Keratinocyte (primary cell): ENCODE results near the gene TENM3. TPM values are rescaled to one million over a fixed set of nuclear protein-coding genes. Genes with fewer than 3 reads are reported as not detected.

Source experiments
- DNase-seq: peaks from one replicate; pipeline ENCODE4 v3.0.0-alpha.2; 2011; ENCODE audit warnings: low read depth, missing footprints, low spot score
- FAIRE-seq: peaks from 2 replicates; lab custom pipeline; 2011; peaks lifted over from hg19 to GRCh38; lab: Jason Lieb, UNC
- H2AFZ ChIP-seq: 2 replicates; pipeline ENCODE4 v1.6.0; 2012; ENCODE audit warnings: low read length, control low read depth, inconsistent platforms; ENCODE audit not compliant: control insufficient read depth
- H3K27ac ChIP-seq: 2 replicates; pipeline ENCODE4 v1.5.1; 2011; ENCODE audit warnings: low read length; ENCODE audit not compliant: control insufficient read depth, insufficient read depth
- H3K27me3 ChIP-seq: 3 replicates; pipeline ENCODE4 v1.6.0; 2011; ENCODE audit warnings: low read length; ENCODE audit not compliant: control insufficient read depth, insufficient read depth; ENCODE audit errors: extremely low read depth
- H3K36me3 ChIP-seq, 2 experiments: 2 replicates in 1 of 2; 3 replicates in 1 of 2; pipeline ENCODE4 v1.5.1; 2011; ENCODE audit warnings: low read length in 2 of 2, mild to moderate bottlenecking in 1 of 2; ENCODE audit not compliant: control insufficient read depth in 2 of 2, insufficient read depth in 2 of 2; ENCODE audit errors: extremely low read depth in 1 of 2
- H3K4me1 ChIP-seq: 3 replicates; pipeline ENCODE4 v1.5.1; 2011; ENCODE audit warnings: low read length; ENCODE audit not compliant: control insufficient read depth, insufficient read depth; ENCODE audit errors: extremely low read depth
- H3K4me2 ChIP-seq: 3 replicates; pipeline ENCODE4 v1.6.0; 2011; ENCODE audit warnings: low read depth, low read length; ENCODE audit not compliant: control insufficient read depth, insufficient read depth; ENCODE audit errors: extremely low read depth
- H3K4me3 ChIP-seq, 3 experiments: fragments of 200-600 bp in 1 of 3; sonication (generic) in 1 of 3; 2 replicates in 2 of 3; 3 replicates in 1 of 3; pipeline ENCODE4 v1.5.1; 2011 to 2016; ENCODE audit warnings: low read length in 3 of 3, mild to moderate bottlenecking in 3 of 3, control low read depth in 2 of 3, inconsistent platforms in 1 of 3, low read depth in 1 of 3, mixed read lengths in 1 of 3, mixed run types in 1 of 3, moderate library complexity in 1 of 3; ENCODE audit not compliant: control insufficient read depth in 2 of 3, insufficient read depth in 2 of 3; ENCODE audit errors: extremely low read depth in 1 of 3
- H3K79me2 ChIP-seq: 2 replicates; pipeline ENCODE4 v1.6.0; 2012; ENCODE audit warnings: low read length; ENCODE audit not compliant: control insufficient read depth, insufficient read depth
- H3K9ac ChIP-seq: 3 replicates; pipeline ENCODE4 v1.6.0; 2011; ENCODE audit warnings: low read length; ENCODE audit not compliant: control insufficient read depth, insufficient read depth; ENCODE audit errors: extremely low read depth
- H3K9me1 ChIP-seq: 3 replicates; pipeline ENCODE4 v1.6.0; 2011; ENCODE audit warnings: low read length; ENCODE audit not compliant: control insufficient read depth, insufficient read depth; ENCODE audit errors: extremely low read depth
- H3K9me3 ChIP-seq: 2 replicates; pipeline ENCODE4 v1.5.1; 2012; ENCODE audit warnings: low read depth, low read length; ENCODE audit not compliant: control insufficient read depth
- H4K20me1 ChIP-seq: 3 replicates; pipeline ENCODE4 v1.6.0; 2011; ENCODE audit warnings: low read length; ENCODE audit not compliant: control insufficient read depth, insufficient read depth; ENCODE audit errors: extremely low read depth
- EZH2 ChIP-seq: IDR thresholded peaks from one replicate; pipeline ENCODE4 v1.6.1; 2012; ENCODE audit warnings: inconsistent platforms, mild to moderate bottlenecking, low read length, moderate library complexity
- dilution Hi-C: fragments of 300-500 bp; cut with MboI; formaldehyde crosslinking; loops from one replicate; pipeline ENCODE4 v1.7.0; 2020; ENCODE audit warnings: low sequenced_read_pairs; ENCODE audit not compliant: extremely low pct_ligation_motif_present
- polyA plus RNA-seq, 5 experiments: library from polyadenylated mRNA; depleted of rRNA in 3 of 5; stranded (reverse) in 3 of 5; stranded (forward) in 1 of 5; unstranded in 1 of 5; fragments of >200 nt; gene quantifications; 1 replicate in 1 of 5; 2 replicates in 3 of 5; 3 replicates in 1 of 5; pipeline versions ENCODE4 v1.2.1 to v1.2.3, GENCODE V29; 2011 to 2012; ENCODE audit warnings: missing spikeins in 2 of 5, low read depth in 1 of 5, low replicate concordance in 1 of 5
- TF ChIP-seq, protein P1 (sequence below), 3 experiments: IDR thresholded peaks in 1 of 3; conservative IDR thresholded peaks in 1 of 3; optimal IDR thresholded peaks in 1 of 3; 2 replicates in 2 of 3; 3 replicates in 1 of 3; pipeline versions ENCODE3 to v1.5.1; 2011; ENCODE audit warnings: low read length in 3 of 3, mild to moderate bottlenecking in 3 of 3, moderate library complexity in 2 of 3, control low read depth in 1 of 3, inconsistent platforms in 1 of 3; ENCODE audit not compliant: insufficient read depth in 2 of 3; ENCODE audit errors: extremely low read depth in 1 of 3

TENM3 gene
- polyA plus RNA-seq, 1 donor (not counting 4 experiments of a cell fraction or from before 2014, with no cell fraction given) = 17.0 TPM

- Histone ChIP-seq H3K27ac (no peak overlapping the region), H3K9me1 (no peaks in the 10 kb centered on the region), H4K20me1 (no peaks in the 10 kb centered on the region), H3K79me2 (no peaks in the 10 kb centered on the region), H3K27me3 (no peaks in the 10 kb centered on the region), H3K9me3 (no peaks in the 10 kb centered on the region), H3K36me3 (no peaks in the 10 kb centered on the region), H3K4me1 (no peaks in the 10 kb centered on the region), H3K4me3 (no peak overlapping the region), H3K9ac (no peak overlapping the region), H2AFZ (no peak overlapping the region), H3K4me2 (no peak overlapping the region)
- FAIRE-seq (no peak), DNase-seq (no peak)
- dilution Hi-C loops = no loop called here
- no peak for TF ChIP-seq EZH2
- TF ChIP-seq, protein P1, sequence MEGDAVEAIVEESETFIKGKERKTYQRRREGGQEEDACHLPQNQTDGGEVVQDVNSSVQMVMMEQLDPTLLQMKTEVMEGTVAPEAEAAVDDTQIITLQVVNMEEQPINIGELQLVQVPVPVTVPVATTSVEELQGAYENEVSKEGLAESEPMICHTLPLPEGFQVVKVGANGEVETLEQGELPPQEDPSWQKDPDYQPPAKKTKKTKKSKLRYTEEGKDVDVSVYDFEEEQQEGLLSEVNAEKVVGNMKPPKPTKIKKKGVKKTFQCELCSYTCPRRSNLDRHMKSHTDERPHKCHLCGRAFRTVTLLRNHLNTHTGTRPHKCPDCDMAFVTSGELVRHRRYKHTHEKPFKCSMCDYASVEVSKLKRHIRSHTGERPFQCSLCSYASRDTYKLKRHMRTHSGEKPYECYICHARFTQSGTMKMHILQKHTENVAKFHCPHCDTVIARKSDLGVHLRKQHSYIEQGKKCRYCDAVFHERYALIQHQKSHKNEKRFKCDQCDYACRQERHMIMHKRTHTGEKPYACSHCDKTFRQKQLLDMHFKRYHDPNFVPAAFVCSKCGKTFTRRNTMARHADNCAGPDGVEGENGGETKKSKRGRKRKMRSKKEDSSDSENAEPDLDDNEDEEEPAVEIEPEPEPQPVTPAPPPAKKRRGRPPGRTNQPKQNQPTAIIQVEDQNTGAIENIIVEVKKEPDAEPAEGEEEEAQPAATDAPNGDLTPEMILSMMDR (optimal IDR thresholded peaks at IDR 0.05 in 1 of 3, IDR thresholded peaks at IDR 0.05 in 1 of 3, conservative IDR thresholded peaks at IDR 0.05 in 1 of 3; ENCODE audit: extremely low read depth in 1 of 3, insufficient read depth in 2 of 3, low read length in 3 of 3) = no peak
These were observed 419.3 kb downstream of the TENM3 start for GRCh38 chr4:182662551-182662950.

DNA sequence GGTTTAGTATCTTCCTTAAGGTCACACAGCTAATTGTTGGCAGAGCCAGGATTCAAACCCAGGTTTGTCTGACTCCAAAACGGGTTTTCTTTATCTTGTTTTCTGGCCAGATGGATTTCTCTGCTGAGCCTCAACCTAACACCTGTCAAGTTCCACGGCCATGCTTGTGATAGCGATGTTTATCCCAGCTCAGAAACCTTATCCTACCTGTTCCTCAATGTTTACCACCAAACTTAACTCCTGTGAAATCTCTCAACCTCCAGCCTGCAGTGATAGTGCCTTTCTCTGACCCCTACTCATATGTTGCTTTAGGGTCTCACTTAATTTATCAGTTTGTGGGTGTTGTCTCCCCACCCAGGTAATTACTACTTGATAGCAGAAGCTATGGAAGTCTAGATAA is 428.0 kb downstream of the TENM3 start:
- H3K79me2 ChIP-seq = no peaks in the 10 kb centered on the region
- TF ChIP-seq EZH2 = no peak
- TF ChIP-seq, protein P1 (optimal IDR thresholded peaks at IDR 0.05 in 1 of 3, IDR thresholded peaks at IDR 0.05 in 1 of 3, conservative IDR thresholded peaks at IDR 0.05 in 1 of 3; ENCODE audit: extremely low read depth in 1 of 3, insufficient read depth in 2 of 3, low read length in 3 of 3) = no peak

More for the DNA sequence above, 428.0 kb downstream of the TENM3 start:
- H3K36me3 ChIP-seq = no peaks in the 10 kb centered on the region
- no peak for FAIRE-seq
- H3K9ac ChIP-seq = no peak overlapping the region
- H3K27me3 ChIP-seq = no peaks in the 10 kb centered on the region
- no peak overlapping the region for H3K27ac ChIP-seq
- no peak overlapping the region for H3K4me3 ChIP-seq
- no peak for DNase-seq
- H4K20me1 ChIP-seq = no peaks in the 10 kb centered on the region
- no peak overlapping the region for H2AFZ ChIP-seq
- no peaks in the 10 kb centered on the region for H3K9me1 ChIP-seq
- dilution Hi-C loops = no loop called here
- no peaks in the 10 kb centered on the region for H3K9me3 ChIP-seq
- H3K4me2 ChIP-seq = no peak overlapping the region
- H3K4me1 ChIP-seq = no peaks in the 10 kb centered on the region
